Activated CD4-positive, alpha-beta T cell treated with anti-CD3 and anti-CD28 coated beads for 1 hour (primary cell): ENCODE data around the gene LCE3C.
"Not testable (repeated sequence)": the region's sequence is repeated elsewhere in the genome, so short reads cannot be mapped to it uniquely, and the experiment has no call there.

Experiments used
- DNase-seq: peaks from one replicate; pipeline ENCODE4 v3.0.0-alpha.2; 2020

LCE3C gene

GRCh38 chr1:152599934-152600333 lies at the start of gene LCE3C:
Gene LCE3C, plus strand, starts transcription at chr1:152600234. Its CDS starts 498 bp downstream, at chr1:152600732.
- no peak for DNase-seq

- no peak for DNase-seq
Observed at GRCh38 chr1:152565115-152565514, 34.9 kb upstream of the LCE3C start.

- DNase-seq, result no peak
Observed at GRCh38 chr1:152565535-152566215, 34.4 kb upstream of the LCE3C start.

- DNase-seq, result no peak
Observed at GRCh38 chr1:152566681-152567080, 33.4 kb upstream of the LCE3C start, which contains the start of gene LCE3E. Gene LCE3E, minus strand, starts transcription at chr1:152566780. Its CDS starts 572 bp downstream, at chr1:152566208.

- DNase-seq, result no peak
Observed at GRCh38 chr1:152577168-152577567, 22.9 kb upstream of the LCE3C start.

GRCh38 chr1:152579526-152579925 lies 20.5 kb upstream of the LCE3C start:
- DNase-seq, result not testable (repeated sequence)

GRCh38 chr1:152580433-152580832 lies 19.6 kb upstream of the LCE3C start, which contains the start of gene LCE3D:
Gene LCE3D, minus strand, starts transcription at chr1:152580516. Its CDS starts 580 bp downstream, at chr1:152579936.
- no peak for DNase-seq

- DNase-seq, result no peak
Observed at GRCh38 chr1:152582647-152583046, 17.4 kb upstream of the LCE3C start.

GRCh38 chr1:152585586-152585985 lies 14.4 kb upstream of the LCE3C start:
- DNase-seq, result no peak

- no peak for DNase-seq
Observed at GRCh38 chr1:152596986-152597385, 3.0 kb upstream of the LCE3C start.

GRCh38 chr1:152613511-152613910 lies 13.5 kb downstream of the LCE3C start, which contains the start of gene LCE3B:
Gene LCE3B, plus strand, starts transcription at chr1:152613811. Its CDS starts 0 bp downstream, at chr1:152613811.
- no peak for DNase-seq

- DNase-seq, result no peak
Observed at GRCh38 chr1:152621993-152622392, 22.0 kb downstream of the LCE3C start.

GRCh38 chr1:152622803-152623202 lies 22.8 kb downstream of the LCE3C start, which contains the start of gene LCE3A:
Gene LCE3A, minus strand, starts transcription at chr1:152623103. Its CDS starts 0 bp downstream, at chr1:152623103.
- DNase-seq, result no peak

- DNase-seq, result no peak
Observed at GRCh38 chr1:152623203-152623844, 23.3 kb downstream of the LCE3C start.

GRCh38 chr1:152626744-152627143 lies 26.7 kb downstream of the LCE3C start:
- no peak for DNase-seq

GRCh38 chr1:152630596-152630995 lies 30.6 kb downstream of the LCE3C start:
- no peak for DNase-seq

- no peak for DNase-seq
Observed at GRCh38 chr1:152640351-152640750, 40.3 kb downstream of the LCE3C start.

- no peak for DNase-seq
Observed at GRCh38 chr1:152643945-152644344, 43.9 kb downstream of the LCE3C start.

- no peak for DNase-seq
Observed at GRCh38 chr1:152645146-152645545, 45.1 kb downstream of the LCE3C start.

- DNase-seq, result no peak
Observed at GRCh38 chr1:152646656-152647055, 46.6 kb downstream of the LCE3C start.
